B cell (primary cell): ENCODE measurements around the gene IKBKG. TPM values are rescaled to one million over a fixed set of nuclear protein-coding genes. Genes with fewer than 3 reads are reported as not detected.

Experiments
- ATAC-seq: fragments of 200-7000 bp; cut with Tn5 transposase; one replicate; pipeline ENCODE4 v1.10.0; 2021; ENCODE audit warnings: low read depth, mild to moderate bottlenecking, moderate number of reproducible peaks, moderate library complexity
- CTCF ChIA-PET: fragments of 350-600 bp; sonication (Branson Sonifier 250); formaldehyde crosslinking; loops from one replicate; lab custom pipeline; 2021; ENCODE audit warnings: antibody characterized with exemption, inconsistent platforms; lab: Charles Lee
- POLR2A ChIA-PET: fragments of 350-600 bp; sonication (Branson Sonifier 250); formaldehyde crosslinking; loops from one replicate; lab custom pipeline; 2021; ENCODE audit warnings: antibody characterized with exemption; lab: Charles Lee
- DNase-seq: peaks from one replicate; pipeline ENCODE4 v3.0.0; 2013
- H2AFZ ChIP-seq: 2 replicates; pipeline ENCODE4 v1.6.1; 2012; ENCODE audit warnings: mild to moderate bottlenecking, low read depth, low read length; ENCODE audit not compliant: insufficient read depth, poor library complexity, severe bottlenecking
- H3K27ac ChIP-seq, 2 donors: 1 replicate in 1 of 2; 2 replicates in 1 of 2; pipeline ENCODE4 v1.5.1; 2012 to 2013; ENCODE audit warnings: low read length in 2 of 2, mild to moderate bottlenecking in 2 of 2, moderate library complexity in 1 of 2
- H3K27me3 ChIP-seq, 4 experiments: fragments of 200-600 bp in 1 of 4; sonication (generic) in 1 of 4; replicated peaks in 1 of 4; 1 replicate in 2 of 4; 2 replicates in 2 of 4; pipeline versions ENCODE4 v1.6.1 to v1.7.0; 2013 to 2016; ENCODE audit warnings: low read length in 3 of 4, mild to moderate bottlenecking in 2 of 4, mixed read lengths in 1 of 4, moderate library complexity in 1 of 4; ENCODE audit not compliant: insufficient read depth in 4 of 4, control insufficient read depth in 3 of 4; ENCODE audit errors: control extremely low read depth in 1 of 4
- H3K36me3 ChIP-seq, 2 experiments: replicated peaks in 1 of 2; 1 replicate in 1 of 2; 2 replicates in 1 of 2; pipeline versions ENCODE4 v1.6.1 to v1.7.1; 2013; ENCODE audit warnings: low read length in 1 of 2; ENCODE audit not compliant: insufficient read depth in 2 of 2, control insufficient read depth in 1 of 2; ENCODE audit errors: control extremely low read depth in 1 of 2, extremely low read depth in 1 of 2
- H3K4me1 ChIP-seq, 2 donors: fragments of 200-600 bp in 1 of 2; sonication (generic) in 1 of 2; 1 replicate in 1 of 2; 2 replicates in 1 of 2; pipeline versions ENCODE4 v1.5.1 to v1.6.1; 2013 to 2017; ENCODE audit warnings: low read length in 2 of 2; ENCODE audit not compliant: control insufficient read depth in 2 of 2, insufficient read depth in 2 of 2
- H3K4me2 ChIP-seq: replicated peaks from 2 replicates; pipeline ENCODE3; 2012; ENCODE audit warnings: mild to moderate bottlenecking, low read depth, low read length; ENCODE audit not compliant: poor library complexity, severe bottlenecking
- H3K4me3 ChIP-seq, 5 experiments: fragments of 200-600 bp in 1 of 5; sonication (generic) in 1 of 5; 1 replicate in 3 of 5; 2 replicates in 2 of 5; pipeline versions ENCODE4 v1.5.1 to v1.7.0; 2011 to 2016; ENCODE audit warnings: low read length in 4 of 5, mild to moderate bottlenecking in 4 of 5, low read depth in 2 of 5, control low read depth in 1 of 5, moderate library complexity in 1 of 5; ENCODE audit not compliant: insufficient read depth in 1 of 5; ENCODE audit errors: control extremely low read depth in 1 of 5, extremely low read depth in 1 of 5
- H3K79me2 ChIP-seq: fragments of 200-600 bp; sonication (generic); one replicate; pipeline ENCODE4 v1.6.0; 2016; ENCODE audit warnings: low read length; ENCODE audit not compliant: control insufficient read depth, insufficient read depth
- H3K9ac ChIP-seq: fragments of 200-600 bp; sonication (generic); 2 replicates; pipeline ENCODE4 v1.6.1; 2017; ENCODE audit warnings: mild to moderate bottlenecking, low read length, moderate library complexity
- H3K9me3 ChIP-seq, 3 donors: one replicate each; pipeline versions ENCODE4 v1.6.1 to v1.7.1; 2013; ENCODE audit warnings: low read length in 2 of 3; ENCODE audit not compliant: control insufficient read depth in 2 of 3, insufficient read depth in 1 of 3; ENCODE audit errors: control extremely low read depth in 1 of 3
- H4K20me1 ChIP-seq: 2 replicates; pipeline ENCODE4 v1.6.0; 2012; ENCODE audit warnings: mild to moderate bottlenecking, low read length; ENCODE audit not compliant: insufficient read depth, control insufficient read depth, poor library complexity, severe bottlenecking
- H3K27ac Mint-ChIP-seq: one replicate; pipeline ENCODE4 v1.8.0; 2021; ENCODE audit warnings: mixed read lengths
- H3K27me3 Mint-ChIP-seq: one replicate; pipeline ENCODE4 v1.8.0; 2021; ENCODE audit warnings: mixed read lengths
- H3K4me1 Mint-ChIP-seq: one replicate; pipeline ENCODE4 v1.8.0; 2021; ENCODE audit warnings: mixed read lengths
- H3K4me3 Mint-ChIP-seq: one replicate; pipeline ENCODE4 v1.8.0; 2021; ENCODE audit warnings: mixed read lengths
- H3K9me3 Mint-ChIP-seq: one replicate; pipeline ENCODE4 v1.8.0; 2022; ENCODE audit warnings: mixed read lengths; ENCODE audit not compliant: insufficient read depth
- EZH2 ChIP-seq: IDR thresholded peaks from 2 replicates; pipeline ENCODE4 v1.6.1; 2012; ENCODE audit warnings: borderline replicate concordance, low read depth, mild to moderate bottlenecking, moderate library complexity, low read length; ENCODE audit not compliant: insufficient read depth, poor library complexity, severe bottlenecking
- WGBS: methylation state at CpG from one replicate; pipeline ENCODE4 v1.1.5; 2013; ENCODE audit warnings: missing lambda C conversion rate; ENCODE audit not compliant: insufficient coverage; 5-methylcytosine and 5-hydroxymethylcytosine counted together
- intact Hi-C: fragments of 100-400 bp; cut with micrococcal nuclease; formaldehyde crosslinking; loops from one replicate; pipeline ENCODE4 v1.10.0; 2022
- polyA plus RNA-seq: library from polyadenylated mRNA; depleted of rRNA; stranded (reverse); fragments of >200 nt; gene quantifications from 2 replicates; pipeline ENCODE4 v1.2.3, GENCODE V29; 2012
- total RNA-seq, 2 donors: library from RNA; stranded (reverse); fragments of 120-200 nt in 1 of 2; gene quantifications; 1 replicate in 1 of 2; 2 replicates in 1 of 2; pipeline versions ENCODE4 v1.2.3 to v1.2.4, GENCODE V29; 2013 to 2022
- TF ChIP-seq, protein P1 (sequence below): fragments of 200-600 bp; IDR thresholded peaks from one replicate; pipeline ENCODE4 v1.8.0; 2022; ENCODE audit warnings: antibody characterized with exemption, mild to moderate bottlenecking

Gene IKBKG
- total and polyA plus RNA-seq, 2 donors (not counting 1 experiment from before 2014, with no cell fraction given), result 46.7 to 65.1 TPM

DNA sequence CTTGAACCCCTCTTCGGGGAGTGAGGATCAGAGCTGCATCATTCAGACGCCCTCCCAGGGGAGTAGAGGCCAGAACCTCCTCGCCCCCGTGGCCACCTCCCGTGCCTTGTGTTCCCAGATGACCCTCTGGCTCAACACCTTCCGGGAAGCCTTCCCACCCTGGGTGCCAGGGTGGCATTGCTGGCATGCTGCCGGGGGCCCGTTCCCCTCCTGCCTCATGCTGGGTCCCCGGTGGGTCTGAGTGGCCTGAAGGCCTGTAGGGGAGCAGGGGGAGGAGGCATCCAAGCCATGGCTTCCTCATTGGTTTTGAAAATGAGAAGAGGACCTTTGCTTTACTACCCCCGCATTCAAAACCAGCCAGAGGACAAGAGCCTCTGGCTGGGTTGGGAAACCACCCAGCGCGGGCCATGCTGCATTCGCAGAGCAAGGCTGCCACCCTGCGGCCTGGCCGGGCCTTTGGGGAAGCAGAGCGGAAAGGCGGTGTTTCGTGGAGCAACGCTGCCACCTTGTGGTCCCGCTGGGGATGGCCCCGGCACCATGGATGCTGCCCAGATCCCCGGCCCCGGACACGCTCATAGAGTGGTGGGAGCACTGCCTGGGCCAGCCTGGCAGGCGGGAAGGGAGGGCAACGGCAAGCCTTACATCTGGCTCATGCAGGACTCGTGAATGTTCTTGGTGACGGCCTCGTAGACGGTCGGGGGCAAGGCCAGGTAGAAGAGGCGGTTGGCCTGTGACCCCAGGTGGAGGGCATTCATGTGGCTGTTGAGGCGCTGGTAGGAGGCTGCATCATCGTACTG is 12.7 kb upstream of the IKBKG start:
- H3K9me3 Mint-ChIP-seq, result no peaks in the 10 kb centered on the region
- ChIA-PET POLR2A (interaction anchor here (0.9 to 3.0 kb wide), 3 partner anchors 76 to 160 kb away, joined by 3 to 11 read pairs (median 3); partner anchors contain the start of gene RPL10), CTCF (interaction anchor here (0.8 to 5.7 kb wide), 4 partner anchors 9 to 587 kb away, joined by 3 to 45 read pairs (median 10); partner anchors contain the start of genes FLNA and RPL10)
- H3K4me3 Mint-ChIP-seq, result no peak overlapping the region
- Histone ChIP-seq H3K27me3 (no peaks in the 10 kb centered on the region), H3K9ac (no peak overlapping the region), H3K36me3 (peaks cover 0 to 18% of the 10 kb centered on the region in 2 experiments), H4K20me1 (no peaks in the 10 kb centered on the region), H3K4me3 (no peak overlapping the region), H3K27ac (peak overlapping the region; percentile 44 to 61), H3K4me1 (peaks cover 4 to 8% of the 10 kb centered on the region in 2 donors), H3K4me2 (peak overlapping the region; percentile 55), H3K9me3 (no peaks in the 10 kb centered on the region), H2AFZ (no peak overlapping the region), H3K79me2 (peaks cover 9% of the 10 kb centered on the region)
- DNase-seq (peak; percentile 88), ATAC-seq (peak; percentile 99)
- H3K27ac Mint-ChIP-seq, result peak overlapping the region; percentile 74
- TF ChIP-seq, protein P1, sequence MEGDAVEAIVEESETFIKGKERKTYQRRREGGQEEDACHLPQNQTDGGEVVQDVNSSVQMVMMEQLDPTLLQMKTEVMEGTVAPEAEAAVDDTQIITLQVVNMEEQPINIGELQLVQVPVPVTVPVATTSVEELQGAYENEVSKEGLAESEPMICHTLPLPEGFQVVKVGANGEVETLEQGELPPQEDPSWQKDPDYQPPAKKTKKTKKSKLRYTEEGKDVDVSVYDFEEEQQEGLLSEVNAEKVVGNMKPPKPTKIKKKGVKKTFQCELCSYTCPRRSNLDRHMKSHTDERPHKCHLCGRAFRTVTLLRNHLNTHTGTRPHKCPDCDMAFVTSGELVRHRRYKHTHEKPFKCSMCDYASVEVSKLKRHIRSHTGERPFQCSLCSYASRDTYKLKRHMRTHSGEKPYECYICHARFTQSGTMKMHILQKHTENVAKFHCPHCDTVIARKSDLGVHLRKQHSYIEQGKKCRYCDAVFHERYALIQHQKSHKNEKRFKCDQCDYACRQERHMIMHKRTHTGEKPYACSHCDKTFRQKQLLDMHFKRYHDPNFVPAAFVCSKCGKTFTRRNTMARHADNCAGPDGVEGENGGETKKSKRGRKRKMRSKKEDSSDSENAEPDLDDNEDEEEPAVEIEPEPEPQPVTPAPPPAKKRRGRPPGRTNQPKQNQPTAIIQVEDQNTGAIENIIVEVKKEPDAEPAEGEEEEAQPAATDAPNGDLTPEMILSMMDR, result peak; percentile 86
- TF ChIP-seq EZH2, result no peak
- no peaks in the 10 kb centered on the region for H3K27me3 Mint-ChIP-seq
- intact Hi-C loops, result loop anchor here (1.0 kb wide), 1 partner anchor 160 kb away; the partner anchor contains the start of gene FLNA
- H3K4me1 Mint-ChIP-seq, result peaks cover 5% of the 10 kb centered on the region
- WGBS, result 37% methylated on average over 26 of the region's 34 CpGs

DNA sequence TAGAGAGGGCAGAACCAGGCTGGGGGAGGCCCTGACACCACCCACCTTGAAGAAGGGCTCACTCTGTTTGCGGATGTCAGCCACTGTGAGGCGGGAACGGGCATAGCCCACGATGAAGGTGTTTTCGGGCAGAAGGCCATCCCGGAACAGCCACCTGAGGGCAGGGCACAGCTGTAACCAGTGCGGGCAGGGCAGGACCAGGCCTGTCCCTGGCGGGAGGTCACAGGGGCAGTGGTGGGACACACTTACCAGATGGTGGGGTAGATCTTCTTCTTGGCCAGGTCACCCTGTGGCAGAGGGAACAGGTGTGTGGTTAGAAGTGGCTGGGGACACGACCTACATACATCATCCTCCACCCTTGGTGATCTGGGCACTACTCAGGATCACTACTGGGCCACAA is 11.5 kb upstream of the IKBKG start:
- ChIA-PET POLR2A (no interaction called here), CTCF (interaction anchor here (0.8 to 5.7 kb wide), 4 partner anchors 162 to 228 kb away, joined by 3 to 45 read pairs (median 3); partner anchors contain the start of gene FLNA)
- Histone ChIP-seq H3K27me3 (no peaks in the 10 kb centered on the region), H3K4me3 (no peak overlapping the region), H3K36me3 (peaks cover 0 to 18% of the 10 kb centered on the region in 2 experiments), H4K20me1 (no peaks in the 10 kb centered on the region), H2AFZ (no peak overlapping the region), H3K9ac (no peak overlapping the region), H3K9me3 (no peaks in the 10 kb centered on the region), H3K4me2 (no peak overlapping the region), H3K79me2 (peaks cover 9% of the 10 kb centered on the region), H3K4me1 (peaks cover 4 to 8% of the 10 kb centered on the region in 2 donors), H3K27ac (no peak overlapping the region)
- Mint-ChIP-seq H3K4me1 (peaks cover 5% of the 10 kb centered on the region), H3K4me3 (no peak overlapping the region), H3K27ac (no peak overlapping the region), H3K27me3 (no peaks in the 10 kb centered on the region), H3K9me3 (no peaks in the 10 kb centered on the region)
- 96% methylated on average over 7 of the region's 9 CpGs for WGBS
- TF ChIP-seq, protein P1, result no peak
- no peak for TF ChIP-seq EZH2
- DNase-seq, result no peak
- intact Hi-C loops, result no loop called here
- no peak for ATAC-seq
